ENCODE data around the gene TREH. TPM values are rescaled to one million over a fixed set of nuclear protein-coding genes. Genes with fewer than 3 reads are reported as not detected.
A peak's percentile ranks its signal among the peaks of the same experiment; 100 is the strongest.

Gene TREH
- total and polyA plus RNA-seq, 2 experiments from 2014 or later: 0.36 TPM; not detected in 1

DNA sequence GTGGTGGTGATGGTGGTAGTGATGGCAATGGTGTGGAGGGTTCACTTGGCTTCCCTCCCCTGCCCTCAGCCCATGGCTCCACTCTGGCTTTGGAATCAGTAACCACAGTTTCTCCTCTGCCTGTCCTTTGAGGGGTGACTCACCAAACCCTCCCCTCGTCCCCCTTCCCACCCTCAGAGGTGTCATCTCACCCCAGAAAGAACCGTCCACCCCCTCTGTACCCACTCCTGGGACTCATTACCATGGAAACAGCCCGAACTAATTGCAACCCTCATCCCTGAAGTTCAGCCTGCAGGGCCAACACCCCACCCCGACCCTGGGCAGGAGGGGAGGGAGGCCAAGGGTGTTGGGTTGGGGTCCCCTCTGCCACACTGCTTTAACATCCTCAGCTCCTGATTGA, 45.5 kb downstream of the TREH start:
- peak overlapping the region; percentile 96 for H3K4me2 ChIP-seq
- H3K27me3 ChIP-seq (ENCODE audit: insufficient read depth): no peaks in the 10 kb centered on the region
- H3K4me1 ChIP-seq (ENCODE audit: insufficient read depth): peaks cover 22% of the 10 kb centered on the region
- Mint-ChIP-seq H3K27me3 (ENCODE audit: insufficient read depth, low read depth, poor library complexity) (peaks cover 29% of the 10 kb centered on the region), H3K27ac (peak overlapping the region; percentile 89; the same call in 1 of the 2 replicates), H3K4me1 (peaks cover 28% of the 10 kb centered on the region), H3K9me3 (no peaks in the 10 kb centered on the region), H3K4me3 (peak overlapping the region; percentile 79), H3K36me3 (ENCODE audit: low read depth) (peaks cover 48% of the 10 kb centered on the region)
- H3F3A ChIP-seq (replicated peaks; ENCODE audit: low read depth): peaks cover 21% of the 10 kb centered on the region
- H3K9me2 ChIP-seq (ENCODE audit: insufficient read depth): no peaks in the 10 kb centered on the region
- H3K4me3 ChIP-seq: peak overlapping the region; percentile 67
- peak overlapping the region; percentile 95 for H3K27ac ChIP-seq (ENCODE audit: low read depth)
- TF ChIP-seq CREB1 (CRISPR knock-in tag; IDR thresholded peaks at IDR 0.05; ENCODE audit: low read depth) (no peak), EZH2 (IDR thresholded peaks at IDR 0.05; ENCODE audit: low read depth, unreplicated experiment) (no peak), POLR2AphosphoS5 (IDR thresholded peaks at IDR 0.05; ENCODE audit: low read depth) (no peak), CTCF (conservative IDR thresholded peaks at IDR 0.05; ENCODE audit: low read depth in 2 of 2) (no peak), EZH2phosphoT487 (IDR thresholded peaks at IDR 0.05; ENCODE audit: unreplicated experiment) (no peak), NANOG (IDR thresholded peaks at IDR 0.05; ENCODE audit: borderline replicate concordance) (no peak), ZNF462 (CRISPR knock-in tag; IDR thresholded peaks at IDR 0.05) (no peak), JUNB (IDR thresholded peaks at IDR 0.05; ENCODE audit: unreplicated experiment) (no peak), STAT1 (IDR thresholded peaks at IDR 0.05; ENCODE audit: unreplicated experiment) (no peak), ZNF331 (CRISPR knock-in tag; IDR thresholded peaks at IDR 0.05; ENCODE audit: low read depth) (no peak)
- TF ChIP-seq, protein P1, sequence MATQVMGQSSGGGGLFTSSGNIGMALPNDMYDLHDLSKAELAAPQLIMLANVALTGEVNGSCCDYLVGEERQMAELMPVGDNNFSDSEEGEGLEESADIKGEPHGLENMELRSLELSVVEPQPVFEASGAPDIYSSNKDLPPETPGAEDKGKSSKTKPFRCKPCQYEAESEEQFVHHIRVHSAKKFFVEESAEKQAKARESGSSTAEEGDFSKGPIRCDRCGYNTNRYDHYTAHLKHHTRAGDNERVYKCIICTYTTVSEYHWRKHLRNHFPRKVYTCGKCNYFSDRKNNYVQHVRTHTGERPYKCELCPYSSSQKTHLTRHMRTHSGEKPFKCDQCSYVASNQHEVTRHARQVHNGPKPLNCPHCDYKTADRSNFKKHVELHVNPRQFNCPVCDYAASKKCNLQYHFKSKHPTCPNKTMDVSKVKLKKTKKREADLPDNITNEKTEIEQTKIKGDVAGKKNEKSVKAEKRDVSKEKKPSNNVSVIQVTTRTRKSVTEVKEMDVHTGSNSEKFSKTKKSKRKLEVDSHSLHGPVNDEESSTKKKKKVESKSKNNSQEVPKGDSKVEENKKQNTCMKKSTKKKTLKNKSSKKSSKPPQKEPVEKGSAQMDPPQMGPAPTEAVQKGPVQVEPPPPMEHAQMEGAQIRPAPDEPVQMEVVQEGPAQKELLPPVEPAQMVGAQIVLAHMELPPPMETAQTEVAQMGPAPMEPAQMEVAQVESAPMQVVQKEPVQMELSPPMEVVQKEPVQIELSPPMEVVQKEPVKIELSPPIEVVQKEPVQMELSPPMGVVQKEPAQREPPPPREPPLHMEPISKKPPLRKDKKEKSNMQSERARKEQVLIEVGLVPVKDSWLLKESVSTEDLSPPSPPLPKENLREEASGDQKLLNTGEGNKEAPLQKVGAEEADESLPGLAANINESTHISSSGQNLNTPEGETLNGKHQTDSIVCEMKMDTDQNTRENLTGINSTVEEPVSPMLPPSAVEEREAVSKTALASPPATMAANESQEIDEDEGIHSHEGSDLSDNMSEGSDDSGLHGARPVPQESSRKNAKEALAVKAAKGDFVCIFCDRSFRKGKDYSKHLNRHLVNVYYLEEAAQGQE (IDR thresholded peaks at IDR 0.05; ENCODE audit: unreplicated experiment): no peak
- TF ChIP-seq, protein P2, sequence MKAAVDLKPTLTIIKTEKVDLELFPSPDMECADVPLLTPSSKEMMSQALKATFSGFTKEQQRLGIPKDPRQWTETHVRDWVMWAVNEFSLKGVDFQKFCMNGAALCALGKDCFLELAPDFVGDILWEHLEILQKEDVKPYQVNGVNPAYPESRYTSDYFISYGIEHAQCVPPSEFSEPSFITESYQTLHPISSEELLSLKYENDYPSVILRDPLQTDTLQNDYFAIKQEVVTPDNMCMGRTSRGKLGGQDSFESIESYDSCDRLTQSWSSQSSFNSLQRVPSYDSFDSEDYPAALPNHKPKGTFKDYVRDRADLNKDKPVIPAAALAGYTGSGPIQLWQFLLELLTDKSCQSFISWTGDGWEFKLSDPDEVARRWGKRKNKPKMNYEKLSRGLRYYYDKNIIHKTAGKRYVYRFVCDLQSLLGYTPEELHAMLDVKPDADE (IDR thresholded peaks at IDR 0.05): no peak
- no peak for DNase-seq (ENCODE audit: low spot score)
- 0 out of 2 replicates have a peak overlapping the region, but pooled peaks have one; percentile 44 for H2AFZ ChIP-seq
- peaks cover 8% of the 10 kb centered on the region; the same call in 1 of the 2 replicates for H3K36me3 ChIP-seq (ENCODE audit: insufficient read depth)
- no peak for ATAC-seq
- peaks cover 9% of the 10 kb centered on the region for H4K20me1 ChIP-seq (replicated peaks; ENCODE audit: insufficient read depth)
- 0 out of 2 replicates have a peak, but pooled peaks cover 3% of the 10 kb centered on the region for H3K79me2 ChIP-seq (replicated peaks; ENCODE audit: insufficient read depth)
